SK-N-SH (cell line): ENCODE results near the gene PRPF4. TPM values are rescaled to one million over a fixed set of nuclear protein-coding genes. Genes with fewer than 3 reads are reported as not detected.

Experiments
- CTCF ChIA-PET: fragments of 300-600, 350-600 bp; formaldehyde crosslinking; extraction: SDS; loops from one replicate; lab custom pipeline; 2021; lab: Yijun Ruan, JAX
- POLR2A ChIA-PET: fragments of 350-600 bp; sonication (Branson Sonifier 250); formaldehyde crosslinking; extraction: SDS; loops from one replicate; lab custom pipeline; 2020; ENCODE audit warnings: antibody characterized with exemption, inconsistent platforms; lab: Yijun Ruan, JAX
- DNase-seq: peaks from one replicate; pipeline ENCODE4 v3.0.0; 2012
- H2AFZ ChIP-seq: fragments of 200-600 bp; sonication (generic); 2 replicates; pipeline ENCODE4 v1.8.1; 2016; ENCODE audit warnings: antibody characterized with exemption, mild to moderate bottlenecking, low read depth
- H3F3A ChIP-seq: fragments of 200-600 bp; sonication (generic); replicated peaks from 2 replicates; pipeline ENCODE3; 2016; ENCODE audit warnings: antibody characterized with exemption, mild to moderate bottlenecking; ENCODE audit not compliant: insufficient read depth
- H3K27ac ChIP-seq, 2 experiments: fragments of 200-500 bp in 1 of 2; fragments of 200-600 bp in 1 of 2; sonication (Bioruptor generic) in 1 of 2; sonication (generic), shearing (Covaris generic) in 1 of 2; 2 replicates each; pipeline versions ENCODE4 v1.5.1 to v1.6.1; 2014 to 2016; ENCODE audit warnings: low read depth in 2 of 2, inconsistent platforms in 1 of 2, low read length in 1 of 2, mild to moderate bottlenecking in 1 of 2, mixed read lengths in 1 of 2
- H3K27me3 ChIP-seq: fragments of 200-600 bp; sonication (generic), shearing (Covaris generic); 2 replicates; pipeline ENCODE4 v1.6.1; 2016; ENCODE audit warnings: mixed run types; ENCODE audit not compliant: insufficient read depth
- H3K36me3 ChIP-seq, 2 experiments: fragments of 200-500 bp in 1 of 2; fragments of 200-600 bp in 1 of 2; sonication (Bioruptor generic) in 1 of 2; sonication (generic) in 1 of 2; replicated peaks in 1 of 2; 2 replicates each; pipeline versions ENCODE3 to v1.5.1; 2014 to 2016; ENCODE audit warnings: low read length in 1 of 2, mild to moderate bottlenecking in 1 of 2; ENCODE audit not compliant: insufficient read depth in 2 of 2, control insufficient read depth in 1 of 2
- H3K4me1 ChIP-seq, 2 experiments: fragments of 200-500 bp in 1 of 2; fragments of 200-600 bp in 1 of 2; sonication (Bioruptor generic) in 1 of 2; sonication (generic), shearing (Covaris generic) in 1 of 2; 2 replicates each; pipeline versions ENCODE4 v1.5.1 to v1.6.1; 2014 to 2016; ENCODE audit warnings: low read depth in 1 of 2, low read length in 1 of 2, mixed run types in 1 of 2; ENCODE audit not compliant: insufficient read depth in 2 of 2, control insufficient read depth in 1 of 2
- H3K4me2 ChIP-seq: fragments of 200-600 bp; sonication (generic), shearing (Covaris generic); 2 replicates; pipeline ENCODE4 v1.6.1; 2017; ENCODE audit warnings: mixed run types
- H3K4me3 ChIP-seq, 2 experiments: fragments of 200-500 bp in 1 of 2; fragments of 200-600 bp in 1 of 2; sonication (Bioruptor generic) in 1 of 2; sonication (generic), shearing (Covaris generic) in 1 of 2; 2 replicates each; pipeline versions ENCODE4 v1.5.1 to v1.8.1; 2014 to 2016; ENCODE audit warnings: low read depth in 2 of 2, inconsistent platforms in 1 of 2, low read length in 1 of 2, mild to moderate bottlenecking in 1 of 2, mixed read lengths in 1 of 2, moderate library complexity in 1 of 2
- H3K79me2 ChIP-seq: fragments of 200-600 bp; sonication (generic); 2 replicates; pipeline ENCODE4 v1.8.1; 2017; ENCODE audit warnings: mild to moderate bottlenecking; ENCODE audit not compliant: insufficient read depth
- H3K9ac ChIP-seq: fragments of 200-600 bp; sonication (generic); 2 replicates; pipeline ENCODE4 v1.6.1; 2017; ENCODE audit warnings: mixed run types
- H3K9me2 ChIP-seq: fragments of 200-600 bp; sonication (generic); 2 replicates; pipeline ENCODE4 v1.6.1; 2017; ENCODE audit warnings: mixed run types
- H3K9me3 ChIP-seq: fragments of 200-600 bp; sonication (generic); 2 replicates; pipeline ENCODE4 v1.6.1; 2017; ENCODE audit warnings: mixed run types, mild to moderate bottlenecking, moderate library complexity
- H4K20me1 ChIP-seq: fragments of 200-600 bp; sonication (generic); 2 replicates; pipeline ENCODE4 v1.6.1; 2017; ENCODE audit warnings: mild to moderate bottlenecking, mixed run types; ENCODE audit not compliant: insufficient read depth
- EP300 ChIP-seq, 2 experiments: IDR thresholded peaks; 2 replicates each; pipeline versions ENCODE4 v1.4.0 to v1.6.1; 2012; ENCODE audit warnings: borderline replicate concordance in 1 of 2, low read depth in 1 of 2, low read length in 1 of 2
- FOXJ3 ChIP-seq: sonication (generic); formaldehyde crosslinking; IDR thresholded peaks from 2 replicates; pipeline ENCODE4 v1.5.1; 2020; ENCODE audit warnings: mild to moderate bottlenecking, missing genetic modification reagents
- JUND ChIP-seq: IDR thresholded peaks from 2 replicates; pipeline ENCODE4 v1.4.0; 2012
- MAX ChIP-seq: IDR thresholded peaks from 2 replicates; pipeline ENCODE4 v1.4.0; 2012; ENCODE audit warnings: low read depth
- POLR2AphosphoS5 ChIP-seq: IDR thresholded peaks from 2 replicates; pipeline ENCODE4 v1.6.1; 2012; ENCODE audit warnings: low read depth, low read length
- RCOR1 ChIP-seq: fragments of 150-350 bp; IDR thresholded peaks from 2 replicates; pipeline ENCODE4 v1.6.1; 2017; ENCODE audit warnings: antibody characterized with exemption, low read length
- SMC3 ChIP-seq: IDR thresholded peaks from 2 replicates; pipeline ENCODE4 v1.6.1; 2012; ENCODE audit warnings: low read depth, low read length, improper control_type of control experiment
- TAF1 ChIP-seq: IDR thresholded peaks from 2 replicates; pipeline ENCODE4 v1.6.1; 2012; ENCODE audit warnings: low read depth, mild to moderate bottlenecking, low read length, moderate library complexity, borderline replicate concordance
- TCF12 ChIP-seq: IDR thresholded peaks from 2 replicates; pipeline ENCODE4 v1.4.0; 2012
- WGBS: methylation state at CpG from one replicate; pipeline ENCODE4 v1.1.6; 2017; ENCODE audit warnings: low lambda C conversion rate; 5-methylcytosine and 5-hydroxymethylcytosine counted together
- polyA plus RNA-seq, 3 experiments: library from polyadenylated mRNA; depleted of rRNA; stranded (reverse); fragments of >200 nt; gene quantifications; 2 replicates each; pipeline ENCODE4 v1.2.3, GENCODE V29; 2012
- TF ChIP-seq, protein P1 (sequence below): IDR thresholded peaks from 2 replicates; pipeline ENCODE4; 2012
- TF ChIP-seq, protein P2 (sequence below): fragments of 200-600 bp; sonication (generic); IDR thresholded peaks from 2 replicates; pipeline ENCODE4 v1.6.1; 2017; ENCODE audit warnings: antibody characterized with exemption, mild to moderate bottlenecking, moderate library complexity
- TF ChIP-seq, protein P3 (sequence below): IDR thresholded peaks from 2 replicates; pipeline ENCODE4 v1.4.0; 2012; ENCODE audit warnings: low read depth, borderline replicate concordance
- TF ChIP-seq, protein P4 (sequence below): IDR thresholded peaks from 2 replicates; pipeline ENCODE4 v1.6.1; 2012; ENCODE audit warnings: mild to moderate bottlenecking, low read depth, low read length, moderate library complexity

Gene PRPF4
- polyA plus RNA-seq, 1 of the 3 experiments (the other 2 are of a cell fraction) = 23.2 TPM

DNA sequence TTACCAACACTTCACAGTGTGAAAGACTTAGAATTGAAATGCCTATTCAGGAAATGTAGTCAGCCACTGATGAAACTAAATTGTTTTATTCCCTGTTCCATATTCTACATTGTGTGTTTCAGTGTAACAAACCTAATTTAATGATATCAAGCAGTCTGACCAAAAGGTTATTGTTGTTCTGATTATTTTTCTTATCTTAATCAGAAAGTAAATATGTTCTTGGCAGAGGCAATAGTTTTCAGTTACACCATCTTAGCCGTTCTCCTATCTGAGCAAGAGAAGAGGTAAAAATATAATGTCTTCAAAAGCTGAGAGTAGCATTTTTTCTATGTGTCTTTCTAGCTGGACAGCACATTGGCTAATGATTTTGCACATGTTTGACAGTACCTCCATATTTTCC, 17.2 kb upstream of the PRPF4 start (continued):
- no peak for TF ChIP-seq TAF1
- TF ChIP-seq, all 33 proteins: peak for 0

GRCh38 chr9:113261917-113262671, 13.4 kb upstream of the PRPF4 start:
- Histone ChIP-seq H3K79me2 (no peaks in the 10 kb centered on the region), H3K4me2 (no peak overlapping the region), H3F3A (peaks cover 3% of the 10 kb centered on the region), H3K27me3 (no peaks in the 10 kb centered on the region), H3K4me3 (no peak overlapping the region), H3K36me3 (peaks cover 34 to 38% of the 10 kb centered on the region in 2 experiments), H3K9ac (no peak overlapping the region), H3K9me2 (no peaks in the 10 kb centered on the region), H3K27ac (no peak overlapping the region), H3K9me3 (no peaks in the 10 kb centered on the region), H3K4me1 (no peaks in the 10 kb centered on the region), H4K20me1 (no peaks in the 10 kb centered on the region), H2AFZ (no peak overlapping the region)
- 70% methylated on average over 1 of the region's 1 CpG for WGBS
- TF ChIP-seq, protein P1, sequence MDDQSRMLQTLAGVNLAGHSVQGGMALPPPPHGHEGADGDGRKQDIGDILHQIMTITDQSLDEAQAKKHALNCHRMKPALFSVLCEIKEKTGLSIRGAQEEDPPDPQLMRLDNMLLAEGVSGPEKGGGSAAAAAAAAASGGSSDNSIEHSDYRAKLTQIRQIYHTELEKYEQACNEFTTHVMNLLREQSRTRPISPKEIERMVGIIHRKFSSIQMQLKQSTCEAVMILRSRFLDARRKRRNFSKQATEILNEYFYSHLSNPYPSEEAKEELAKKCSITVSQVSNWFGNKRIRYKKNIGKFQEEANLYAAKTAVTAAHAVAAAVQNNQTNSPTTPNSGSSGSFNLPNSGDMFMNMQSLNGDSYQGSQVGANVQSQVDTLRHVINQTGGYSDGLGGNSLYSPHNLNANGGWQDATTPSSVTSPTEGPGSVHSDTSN = no peak
- TF ChIP-seq SMC3 (no peak), TCF12 (no peak)
- TF ChIP-seq, protein P2, sequence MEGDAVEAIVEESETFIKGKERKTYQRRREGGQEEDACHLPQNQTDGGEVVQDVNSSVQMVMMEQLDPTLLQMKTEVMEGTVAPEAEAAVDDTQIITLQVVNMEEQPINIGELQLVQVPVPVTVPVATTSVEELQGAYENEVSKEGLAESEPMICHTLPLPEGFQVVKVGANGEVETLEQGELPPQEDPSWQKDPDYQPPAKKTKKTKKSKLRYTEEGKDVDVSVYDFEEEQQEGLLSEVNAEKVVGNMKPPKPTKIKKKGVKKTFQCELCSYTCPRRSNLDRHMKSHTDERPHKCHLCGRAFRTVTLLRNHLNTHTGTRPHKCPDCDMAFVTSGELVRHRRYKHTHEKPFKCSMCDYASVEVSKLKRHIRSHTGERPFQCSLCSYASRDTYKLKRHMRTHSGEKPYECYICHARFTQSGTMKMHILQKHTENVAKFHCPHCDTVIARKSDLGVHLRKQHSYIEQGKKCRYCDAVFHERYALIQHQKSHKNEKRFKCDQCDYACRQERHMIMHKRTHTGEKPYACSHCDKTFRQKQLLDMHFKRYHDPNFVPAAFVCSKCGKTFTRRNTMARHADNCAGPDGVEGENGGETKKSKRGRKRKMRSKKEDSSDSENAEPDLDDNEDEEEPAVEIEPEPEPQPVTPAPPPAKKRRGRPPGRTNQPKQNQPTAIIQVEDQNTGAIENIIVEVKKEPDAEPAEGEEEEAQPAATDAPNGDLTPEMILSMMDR = no peak
- no peak for DNase-seq
- POLR2A ChIA-PET = no interaction called here
- CTCF ChIA-PET = interaction anchor here (1.0 to 2.0 kb wide), 3 partner anchors 8 to 417 kb away, joined by 3 to 7 read pairs (median 5); no protein-coding TSS in a partner anchor

DNA sequence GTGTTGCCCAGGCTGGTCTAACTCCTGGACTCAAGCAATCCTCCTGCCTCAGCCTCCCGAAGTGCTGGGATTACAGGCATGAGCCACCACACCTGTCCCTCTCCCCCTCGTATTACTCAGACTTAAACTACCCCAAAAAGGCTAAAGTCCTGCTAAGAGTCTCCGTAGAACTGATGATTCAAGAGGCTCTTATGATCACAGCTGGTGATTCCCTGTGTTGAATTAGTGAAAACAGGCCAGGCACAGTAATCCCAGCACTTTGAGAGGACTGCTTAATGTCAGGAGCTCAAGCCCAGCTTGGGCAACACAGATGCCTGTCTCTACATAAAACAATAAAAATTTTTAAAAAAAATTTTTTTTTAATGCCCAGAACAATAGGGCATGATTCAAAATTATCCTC, 9.3 kb upstream of the PRPF4 start:
- H3K79me2 ChIP-seq = no peaks in the 10 kb centered on the region
- TF ChIP-seq MAX (no peak), POLR2AphosphoS5 (no peak), FOXJ3 (no peak), RCOR1 (no peak), EP300 (IDR thresholded peaks at IDR 0.05; ENCODE audit: borderline replicate concordance in 1 of 2, low read depth in 1 of 2, low read length in 1 of 2) (no peak), JUND (no peak)
- TF ChIP-seq, protein P3, sequence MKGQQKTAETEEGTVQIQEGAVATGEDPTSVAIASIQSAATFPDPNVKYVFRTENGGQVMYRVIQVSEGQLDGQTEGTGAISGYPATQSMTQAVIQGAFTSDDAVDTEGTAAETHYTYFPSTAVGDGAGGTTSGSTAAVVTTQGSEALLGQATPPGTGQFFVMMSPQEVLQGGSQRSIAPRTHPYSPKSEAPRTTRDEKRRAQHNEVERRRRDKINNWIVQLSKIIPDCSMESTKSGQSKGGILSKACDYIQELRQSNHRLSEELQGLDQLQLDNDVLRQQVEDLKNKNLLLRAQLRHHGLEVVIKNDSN = no peak
- TF ChIP-seq, protein P4, sequence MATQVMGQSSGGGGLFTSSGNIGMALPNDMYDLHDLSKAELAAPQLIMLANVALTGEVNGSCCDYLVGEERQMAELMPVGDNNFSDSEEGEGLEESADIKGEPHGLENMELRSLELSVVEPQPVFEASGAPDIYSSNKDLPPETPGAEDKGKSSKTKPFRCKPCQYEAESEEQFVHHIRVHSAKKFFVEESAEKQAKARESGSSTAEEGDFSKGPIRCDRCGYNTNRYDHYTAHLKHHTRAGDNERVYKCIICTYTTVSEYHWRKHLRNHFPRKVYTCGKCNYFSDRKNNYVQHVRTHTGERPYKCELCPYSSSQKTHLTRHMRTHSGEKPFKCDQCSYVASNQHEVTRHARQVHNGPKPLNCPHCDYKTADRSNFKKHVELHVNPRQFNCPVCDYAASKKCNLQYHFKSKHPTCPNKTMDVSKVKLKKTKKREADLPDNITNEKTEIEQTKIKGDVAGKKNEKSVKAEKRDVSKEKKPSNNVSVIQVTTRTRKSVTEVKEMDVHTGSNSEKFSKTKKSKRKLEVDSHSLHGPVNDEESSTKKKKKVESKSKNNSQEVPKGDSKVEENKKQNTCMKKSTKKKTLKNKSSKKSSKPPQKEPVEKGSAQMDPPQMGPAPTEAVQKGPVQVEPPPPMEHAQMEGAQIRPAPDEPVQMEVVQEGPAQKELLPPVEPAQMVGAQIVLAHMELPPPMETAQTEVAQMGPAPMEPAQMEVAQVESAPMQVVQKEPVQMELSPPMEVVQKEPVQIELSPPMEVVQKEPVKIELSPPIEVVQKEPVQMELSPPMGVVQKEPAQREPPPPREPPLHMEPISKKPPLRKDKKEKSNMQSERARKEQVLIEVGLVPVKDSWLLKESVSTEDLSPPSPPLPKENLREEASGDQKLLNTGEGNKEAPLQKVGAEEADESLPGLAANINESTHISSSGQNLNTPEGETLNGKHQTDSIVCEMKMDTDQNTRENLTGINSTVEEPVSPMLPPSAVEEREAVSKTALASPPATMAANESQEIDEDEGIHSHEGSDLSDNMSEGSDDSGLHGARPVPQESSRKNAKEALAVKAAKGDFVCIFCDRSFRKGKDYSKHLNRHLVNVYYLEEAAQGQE = no peak
- H3K27me3 ChIP-seq = no peaks in the 10 kb centered on the region
- peaks cover 35 to 42% of the 10 kb centered on the region in 2 experiments for H3K36me3 ChIP-seq
- peaks cover 3% of the 10 kb centered on the region for H3F3A ChIP-seq
- H4K20me1 ChIP-seq = no peaks in the 10 kb centered on the region
- H3K4me1 ChIP-seq = no peaks in the 10 kb centered on the region
- no peaks in the 10 kb centered on the region for H3K9me2 ChIP-seq
- CTCF ChIA-PET = interaction anchor here (4.1 kb wide), 1 partner anchor 9 kb away, joined by 14 read pairs; the partner anchor contains the start of genes CDC26 and PRPF4
- no peak overlapping the region for H3K9ac ChIP-seq
- no peak overlapping the region for H3K4me3 ChIP-seq
- H3K4me2 ChIP-seq = no peak overlapping the region
- 100% methylated on average over 3 of the region's 3 CpGs for WGBS
- H3K27ac ChIP-seq = no peak overlapping the region
- H3K9me3 ChIP-seq = no peaks in the 10 kb centered on the region
- POLR2A ChIA-PET = interaction anchor here (0.6 to 1.1 kb wide), 2 partner anchors 11 to 144 kb away, joined by 3 read pairs; partner anchors contain the start of genes C9orf43 and POLE3
- no peak overlapping the region for H2AFZ ChIP-seq
- no peak for DNase-seq
